DMS 273 (cell line): ENCODE measurements around the gene KAT7.

Experiments
- DNase-seq: peaks from one replicate; lab custom pipeline; 2025; ENCODE audit not compliant: unreplicated experiment; lab: John Stamatoyannopoulos, UW

The KAT7 gene

GRCh38 chr17:49866882-49867413 is 78.5 kb downstream of the KAT7 start:
- DNase-seq = no peak

- no peak for DNase-seq
Observed at GRCh38 chr17:49869038-49869374, 80.5 kb downstream of the KAT7 start.

GRCh38 chr17:49870298-49870697 is 81.8 kb downstream of the KAT7 start:
- no peak for DNase-seq

- no peak for DNase-seq
Observed at GRCh38 chr17:49871211-49871610, 82.7 kb downstream of the KAT7 start.

- no peak for DNase-seq
Observed at GRCh38 chr17:49872754-49873377, 84.4 kb downstream of the KAT7 start.

- DNase-seq = no peak
Observed at GRCh38 chr17:49873466-49873865, 85.0 kb downstream of the KAT7 start.

GRCh38 chr17:49873926-49874325 is 85.4 kb downstream of the KAT7 start:
- no peak for DNase-seq

GRCh38 chr17:49874911-49875310 is 86.4 kb downstream of the KAT7 start:
- no peak for DNase-seq

GRCh38 chr17:49875685-49876084 is 87.2 kb downstream of the KAT7 start:
- no peak for DNase-seq

- no peak for DNase-seq
Observed at GRCh38 chr17:49878931-49879904, 90.7 kb downstream of the KAT7 start.

GRCh38 chr17:49880291-49881053 is 92.0 kb downstream of the KAT7 start:
- peak; percentile 92 for DNase-seq

GRCh38 chr17:49881054-49881402 is 92.5 kb downstream of the KAT7 start:
- DNase-seq = peak; percentile 56

GRCh38 chr17:49882434-49882833 is 94.0 kb downstream of the KAT7 start:
- peak; percentile 73 for DNase-seq
